ENCODE results near the gene TSHZ2. TPM values are rescaled to one million over a fixed set of nuclear protein-coding genes. Genes with fewer than 3 reads are reported as not detected.

Gene TSHZ2
- total and polyA plus RNA-seq, 2 of the 4 experiments (the other 2 are of a cell fraction) = under 0.01 to 0.02 TPM

GRCh38 chr20:53346335-53346648 lies 374.1 kb downstream of the TSHZ2 start:
- no peak overlapping the region for H2BK20ac ChIP-seq (ENCODE audit: low read depth, low read length)
- no peak overlapping the region for H3K18ac ChIP-seq (ENCODE audit: low read depth, low read length)
- no TSS peak for BruUV-seq (replicated peaks)
- no peaks in the 10 kb centered on the region for H4K20me1 ChIP-seq (ENCODE audit: insufficient read depth, low read length)
- H3K14ac ChIP-seq (replicated peaks; ENCODE audit: low read depth, low read length) = no peak overlapping the region
- no peak overlapping the region for H2BK5ac ChIP-seq (ENCODE audit: low read depth, low read length, poor library complexity, severe bottlenecking)
- no peak overlapping the region for H2AFZ ChIP-seq (replicated peaks; ENCODE audit: low read length, poor library complexity)
- H3K4me1 ChIP-seq (ENCODE audit: control insufficient read depth, insufficient read depth, low read length) = no peaks in the 10 kb centered on the region; the same call in 1 of the 2 replicates
- no peak overlapping the region for H3K27ac ChIP-seq (ENCODE audit: insufficient read depth, low read length)
- H3K9me3 ChIP-seq (ENCODE audit: control insufficient read depth, insufficient read depth, low read length) = no peaks in the 10 kb centered on the region
- H4K8ac ChIP-seq (ENCODE audit: low read depth in 2 of 2, low read length in 2 of 2) = no peak overlapping the region
- DNase-seq (no peak), ATAC-seq (ENCODE audit: low read depth) (no peak)
- H3K9me1 ChIP-seq (ENCODE audit: insufficient read depth, low read length) = no peaks in the 10 kb centered on the region
- H3K4me2 ChIP-seq (ENCODE audit: low read depth, low read length) = no peak overlapping the region
- H3K4ac ChIP-seq (ENCODE audit: low read depth, low read length) = no peak overlapping the region
- H3K4me3 ChIP-seq (ENCODE audit: insufficient read depth, low read depth, low read length) = no peak overlapping the region
- no peak overlapping the region for H2AK5ac ChIP-seq (ENCODE audit: low read depth, low read length)
- CTCF ChIA-PET = no interaction called here
- H3K36me3 ChIP-seq (ENCODE audit: control insufficient read depth, insufficient read depth, low read length) = no peaks in the 10 kb centered on the region
- in situ Hi-C loops (cut with MboI; ENCODE audit: low sequenced_read_pairs) = no loop called here
- no peak for TF ChIP-seq CTCF (conservative IDR thresholded peaks at IDR 0.05; ENCODE audit: low read depth, low read length)
- no peak for TF ChIP-seq POLR2A (IDR thresholded peaks at IDR 0.05; ENCODE audit: low read depth, low read length)
- no peak for TF ChIP-seq RCOR1 (IDR thresholded peaks at IDR 0.05; ENCODE audit: insufficient replicate concordance, low read length)
- no peak for TF ChIP-seq FOS (IDR thresholded peaks at IDR 0.05; ENCODE audit: low read depth, low read length)
- no peak for TF ChIP-seq CHD1 (IDR thresholded peaks at IDR 0.05; ENCODE audit: low read depth, low read length)
- no peak for TF ChIP-seq NFE2L2 (IDR thresholded peaks at IDR 0.05; ENCODE audit: low read depth, low read length)
- TF ChIP-seq RAD21 (IDR thresholded peaks at IDR 0.05; ENCODE audit: low read length) = no peak
- TF ChIP-seq RFX5 (IDR thresholded peaks at IDR 0.05; ENCODE audit: low read depth, low read length) = no peak
- TF ChIP-seq MXI1 (IDR thresholded peaks at IDR 0.05; ENCODE audit: borderline replicate concordance, low read depth, low read length) = no peak
- no peak for TF ChIP-seq SMC3 (IDR thresholded peaks at IDR 0.05; ENCODE audit: low read depth, low read length)
- TF ChIP-seq CEBPB (IDR thresholded peaks at IDR 0.05; ENCODE audit: low read depth, low read length) = no peak
- no peak for TF ChIP-seq USF2 (IDR thresholded peaks at IDR 0.05; ENCODE audit: low read depth, low read length)
- TF ChIP-seq MAZ (IDR thresholded peaks at IDR 0.05; ENCODE audit: borderline replicate concordance, low read depth, low read length) = no peak
- TF ChIP-seq MAFK (IDR thresholded peaks at IDR 0.05; ENCODE audit: low read depth, low read length) = no peak
- TF ChIP-seq BHLHE40 (IDR thresholded peaks at IDR 0.05; ENCODE audit: low read depth, low read length) = no peak
- no peak for TF ChIP-seq ELK1 (IDR thresholded peaks at IDR 0.05; ENCODE audit: borderline replicate concordance, low read depth, low read length)
- H2BK15ac ChIP-seq (ENCODE audit: low read depth, low read length) = no peak overlapping the region
- H3K27me3 ChIP-seq (ENCODE audit: control insufficient read depth, insufficient read depth, low read length) = no peaks in the 10 kb centered on the region
- H4K91ac ChIP-seq (ENCODE audit: insufficient read depth, low read depth, low read length) = no peak overlapping the region
- no peak overlapping the region for H3K9ac ChIP-seq (ENCODE audit: low read depth, low read length)
- WGBS, 2 experiments (ENCODE audit: extremely low coverage in 2 of 2, insufficient read length in 1 of 2) = no CpG with 5 or more reads among the region's 11 CpGs
- POLR2A ChIA-PET (ENCODE audit: unreplicated experiment) = no interaction called here
- H2BK120ac ChIP-seq (ENCODE audit: low read depth, low read length) = no peak overlapping the region
- no peak overlapping the region for H3K23ac ChIP-seq (ENCODE audit: low read depth, low read length)
- no peak overlapping the region for H2AK9ac ChIP-seq (replicated peaks; ENCODE audit: low read depth, low read length, poor library complexity)
- no peaks in the 10 kb centered on the region for H3K79me1 ChIP-seq (ENCODE audit: low read depth in 1 of 2, low read length in 2 of 2)
- intact Hi-C loops (cut with micrococcal nuclease) = no loop called here
- H3K56ac ChIP-seq (ENCODE audit: extremely low read depth, insufficient read depth, low read length) = no peak overlapping the region
- dilution Hi-C loops (cut with HindIII; ENCODE audit: low sequenced_read_pairs, unreplicated experiment) = no loop called here
- H4K5ac ChIP-seq (ENCODE audit: low read depth, low read length) = no peak overlapping the region

All from IMR-90 (cell line).